Measurements from ENCODE around the gene STK17A.

The STK17A gene

DNA sequence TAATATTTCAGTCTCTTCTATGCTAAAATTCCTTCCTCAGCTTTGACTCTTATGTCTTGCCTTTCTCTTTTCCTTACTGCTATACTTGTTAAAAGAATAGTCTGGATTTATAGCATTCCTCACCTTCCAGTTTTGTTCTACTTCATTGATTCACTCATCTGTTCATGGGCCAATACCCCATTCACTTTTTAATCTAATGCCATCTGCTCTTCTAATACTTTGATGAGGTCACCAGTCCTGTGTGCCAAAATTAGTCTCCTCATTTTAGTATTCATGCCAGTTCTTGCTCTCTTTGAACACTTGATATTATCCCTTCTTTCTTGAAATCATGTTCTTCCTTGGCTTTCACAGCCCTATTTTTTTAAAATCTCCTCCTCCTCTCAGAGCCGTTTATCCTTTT lies 19.3 kb downstream of the STK17A start:
- no peak overlapping the region for H2AFZ ChIP-seq (ENCODE audit: low read length)
- no peak overlapping the region for H4K91ac ChIP-seq (ENCODE audit: low read depth, low read length, poor library complexity)
- H3K9ac ChIP-seq (ENCODE audit: low read depth, low read length, poor library complexity) = no peak overlapping the region
- no peak overlapping the region for H3K4me2 ChIP-seq (ENCODE audit: insufficient read depth, low read length, poor library complexity, severe bottlenecking)
- H2BK120ac ChIP-seq (ENCODE audit: low read depth, low read length) = no peak overlapping the region
- no peak overlapping the region for H3K4me3 ChIP-seq (ENCODE audit: low read length in 2 of 2)
- H3K18ac ChIP-seq (ENCODE audit: low read length) = no peak overlapping the region
- peaks cover 2 to 32% of the 10 kb centered on the region in 2 donors for H3K36me3 ChIP-seq (replicated peaks in 1 of 2; ENCODE audit: control insufficient read depth in 2 of 2, insufficient read depth in 2 of 2, low read length in 2 of 2)
- no peak overlapping the region for H2AK5ac ChIP-seq (ENCODE audit: low read depth, low read length)
- H3K9me3 ChIP-seq (replicated peaks in 1 of 2; ENCODE audit: control insufficient read depth in 2 of 2, insufficient read depth in 1 of 2, low read depth in 1 of 2, low read length in 2 of 2) = peaks cover 0 to 17% of the 10 kb centered on the region in 2 donors
- H3K4ac ChIP-seq (ENCODE audit: low read length) = no peak overlapping the region
- no peak overlapping the region for H2BK5ac ChIP-seq (ENCODE audit: low read length)
- H3K23ac ChIP-seq (ENCODE audit: low read depth, low read length, poor library complexity) = no peak overlapping the region
- no CpG with 5 or more reads among the region's 1 CpG for WGBS, 2 donors (ENCODE audit: extremely low coverage in 2 of 2, insufficient read length in 2 of 2, insufficient replicate concordance in 1 of 2)
- H3K14ac ChIP-seq (ENCODE audit: low read length) = no peak overlapping the region
- H3K79me1 ChIP-seq (ENCODE audit: low read depth, low read length) = no peaks in the 10 kb centered on the region
- H3K27me3 ChIP-seq (ENCODE audit: control insufficient read depth in 3 of 3, insufficient read depth in 3 of 3, low read depth in 1 of 3, low read length in 3 of 3) = no peaks in the 10 kb centered on the region
- DNase-seq (ENCODE audit: low spot score) = no peak
- H3K27ac ChIP-seq (replicated peaks; ENCODE audit: low read length) = no peak overlapping the region
- H2BK12ac ChIP-seq (ENCODE audit: low read length) = no peak overlapping the region
- H2BK15ac ChIP-seq (ENCODE audit: low read length) = no peak overlapping the region
- no peak overlapping the region for H4K8ac ChIP-seq (ENCODE audit: low read depth, low read length)
- H3K4me1 ChIP-seq (ENCODE audit: control insufficient read depth in 2 of 2, insufficient read depth in 1 of 2, low read depth in 1 of 2, low read length in 2 of 2) = peaks cover 0 to 4% of the 10 kb centered on the region in 2 donors

DNA sequence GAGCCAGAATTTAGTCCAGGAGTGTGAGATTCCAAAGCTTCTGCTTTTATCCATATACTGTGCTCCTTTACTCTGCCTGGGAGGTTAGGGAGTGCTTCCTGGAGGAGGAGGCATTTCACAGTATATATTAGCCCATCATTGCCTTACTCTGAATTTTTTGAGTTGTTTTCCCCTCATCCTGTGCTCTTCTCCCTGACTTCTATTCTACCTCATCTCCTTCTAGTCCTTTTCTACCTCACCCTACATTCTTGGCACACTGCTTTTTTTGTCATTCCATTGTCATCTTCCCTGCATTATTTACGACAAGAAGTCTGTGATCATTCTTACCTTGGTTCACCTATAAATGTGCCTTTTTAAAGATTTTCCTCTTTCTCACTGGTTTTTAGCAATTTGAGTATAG lies 21.3 kb downstream of the STK17A start:
- DNase-seq (ENCODE audit: low spot score) = no peak
- Histone ChIP-seq H3K27ac (replicated peaks; ENCODE audit: low read length) (no peak overlapping the region), H2AFZ (ENCODE audit: low read length) (no peak overlapping the region), H2BK12ac (ENCODE audit: low read length) (no peak overlapping the region), H3K36me3 (replicated peaks in 1 of 2; ENCODE audit: control insufficient read depth in 2 of 2, insufficient read depth in 2 of 2, low read length in 2 of 2) (peaks cover 4 to 24% of the 10 kb centered on the region in 2 donors), H3K79me1 (ENCODE audit: low read depth, low read length) (no peaks in the 10 kb centered on the region), H3K9me3 (replicated peaks in 1 of 2; ENCODE audit: control insufficient read depth in 2 of 2, insufficient read depth in 1 of 2, low read depth in 1 of 2, low read length in 2 of 2) (peaks cover 0 to 17% of the 10 kb centered on the region in 2 donors), H4K8ac (ENCODE audit: low read depth, low read length) (no peak overlapping the region), H2AK5ac (ENCODE audit: low read depth, low read length) (no peak overlapping the region), H3K4ac (ENCODE audit: low read length) (no peak overlapping the region), H3K27me3 (ENCODE audit: control insufficient read depth in 3 of 3, insufficient read depth in 3 of 3, low read depth in 1 of 3, low read length in 3 of 3) (no peaks in the 10 kb centered on the region), H3K9ac (ENCODE audit: low read depth, low read length, poor library complexity) (no peak overlapping the region), H3K4me3 (ENCODE audit: low read length in 2 of 2) (no peak overlapping the region), H2BK120ac (ENCODE audit: low read depth, low read length) (no peak overlapping the region), H3K4me1 (ENCODE audit: control insufficient read depth in 2 of 2, insufficient read depth in 1 of 2, low read depth in 1 of 2, low read length in 2 of 2) (peaks cover 0 to 4% of the 10 kb centered on the region in 2 donors), H3K4me2 (ENCODE audit: insufficient read depth, low read length, poor library complexity, severe bottlenecking) (no peak overlapping the region), H4K91ac (ENCODE audit: low read depth, low read length, poor library complexity) (no peak overlapping the region), H2BK5ac (ENCODE audit: low read length) (no peak overlapping the region), H3K18ac (ENCODE audit: low read length) (no peak overlapping the region), H2BK15ac (ENCODE audit: low read length) (no peak overlapping the region), H3K14ac (ENCODE audit: low read length) (no peak overlapping the region), H3K23ac (ENCODE audit: low read depth, low read length, poor library complexity) (no peak overlapping the region)
- WGBS, 2 donors (ENCODE audit: extremely low coverage in 2 of 2, insufficient read length in 2 of 2, insufficient replicate concordance in 1 of 2) = no CpG with 5 or more reads among the region's 1 CpG

DNA sequence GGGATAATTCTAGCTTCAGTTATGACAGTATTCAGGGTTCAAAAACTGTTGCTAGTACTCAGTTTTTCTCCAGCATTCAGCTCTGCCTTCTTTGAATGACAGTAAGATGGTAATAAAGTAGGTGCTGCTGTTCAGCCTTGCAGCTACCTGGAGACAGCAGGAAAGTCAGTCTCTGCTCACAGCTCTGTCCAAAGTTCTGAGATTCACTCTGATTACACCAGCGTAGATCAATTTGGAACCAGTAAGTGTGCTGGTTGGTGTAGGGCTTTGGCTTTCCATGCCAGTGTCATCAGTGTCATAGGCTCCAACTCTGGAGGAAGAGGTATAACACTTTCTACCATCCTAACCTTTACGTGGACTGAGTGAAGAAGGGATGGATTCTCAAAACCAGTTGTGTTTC lies 26.2 kb downstream of the STK17A start:
- H3K23ac ChIP-seq (ENCODE audit: low read depth, low read length, poor library complexity) = no peak overlapping the region
- H2AK5ac ChIP-seq (ENCODE audit: low read depth, low read length) = no peak overlapping the region
- H2AFZ ChIP-seq (ENCODE audit: low read length) = no peak overlapping the region
- H3K9me3 ChIP-seq (replicated peaks in 1 of 2; ENCODE audit: control insufficient read depth in 2 of 2, insufficient read depth in 1 of 2, low read depth in 1 of 2, low read length in 2 of 2) = peaks cover 0 to 17% of the 10 kb centered on the region in 2 donors
- no peak overlapping the region for H2BK12ac ChIP-seq (ENCODE audit: low read length)
- H3K14ac ChIP-seq (ENCODE audit: low read length) = no peak overlapping the region
- no peak overlapping the region for H3K9ac ChIP-seq (ENCODE audit: low read depth, low read length, poor library complexity)
- H3K18ac ChIP-seq (ENCODE audit: low read length) = no peak overlapping the region
- no peak overlapping the region for H3K4ac ChIP-seq (ENCODE audit: low read length)
- peaks cover 0 to 2% of the 10 kb centered on the region in 2 donors for H3K4me1 ChIP-seq (ENCODE audit: control insufficient read depth in 2 of 2, insufficient read depth in 1 of 2, low read depth in 1 of 2, low read length in 2 of 2)
- no peak overlapping the region for H4K8ac ChIP-seq (ENCODE audit: low read depth, low read length)
- no peak overlapping the region for H3K4me2 ChIP-seq (ENCODE audit: insufficient read depth, low read length, poor library complexity, severe bottlenecking)
- no peaks in the 10 kb centered on the region for H3K27me3 ChIP-seq (ENCODE audit: control insufficient read depth in 3 of 3, insufficient read depth in 3 of 3, low read depth in 1 of 3, low read length in 3 of 3)
- H2BK120ac ChIP-seq (ENCODE audit: low read depth, low read length) = no peak overlapping the region
- no peak overlapping the region for H2BK5ac ChIP-seq (ENCODE audit: low read length)
- no peak overlapping the region for H3K4me3 ChIP-seq (ENCODE audit: low read length in 2 of 2)
- H3K79me1 ChIP-seq (ENCODE audit: low read depth, low read length) = no peaks in the 10 kb centered on the region
- no peak overlapping the region for H4K91ac ChIP-seq (ENCODE audit: low read depth, low read length, poor library complexity)
- WGBS, 2 donors (ENCODE audit: extremely low coverage in 2 of 2, insufficient read length in 2 of 2, insufficient replicate concordance in 1 of 2) = no CpG with 5 or more reads among the region's 2 CpGs
- H3K36me3 ChIP-seq (replicated peaks in 1 of 2; ENCODE audit: control insufficient read depth in 2 of 2, insufficient read depth in 2 of 2, low read length in 2 of 2) = peaks cover 6 to 35% of the 10 kb centered on the region in 2 donors
- H2BK15ac ChIP-seq (ENCODE audit: low read length) = no peak overlapping the region
- H3K27ac ChIP-seq (replicated peaks; ENCODE audit: low read length) = no peak overlapping the region
- DNase-seq (ENCODE audit: low spot score) = no peak

DNA sequence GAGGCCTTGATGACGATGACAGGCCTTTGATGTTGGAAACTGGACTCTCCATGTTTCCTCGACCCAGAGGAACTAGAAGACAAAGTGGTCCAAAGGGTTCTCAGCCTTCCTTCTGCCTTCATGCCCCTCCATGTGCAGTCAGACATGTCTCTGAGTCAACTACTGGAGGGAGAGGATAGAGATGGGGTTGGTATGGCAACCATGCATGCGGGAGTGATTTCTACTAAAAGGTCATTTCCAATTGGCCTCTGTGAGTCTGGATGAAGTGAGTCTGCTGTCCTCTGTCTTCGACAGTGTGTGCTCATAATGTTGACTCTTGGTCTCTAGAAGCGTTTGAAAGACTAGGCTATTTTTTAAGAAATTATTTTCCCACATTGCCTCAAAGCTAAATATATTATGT lies 29.2 kb downstream of the STK17A start:
- Histone ChIP-seq H2BK120ac (ENCODE audit: low read depth, low read length) (no peak overlapping the region), H2AFZ (ENCODE audit: low read length) (no peak overlapping the region), H2BK5ac (ENCODE audit: low read length) (no peak overlapping the region), H4K8ac (ENCODE audit: low read depth, low read length) (no peak overlapping the region), H3K36me3 (replicated peaks in 1 of 2; ENCODE audit: control insufficient read depth in 2 of 2, insufficient read depth in 2 of 2, low read length in 2 of 2) (peaks cover 6 to 44% of the 10 kb centered on the region in 2 donors), H2BK12ac (ENCODE audit: low read length) (no peak overlapping the region), H3K4me1 (ENCODE audit: control insufficient read depth in 2 of 2, insufficient read depth in 1 of 2, low read depth in 1 of 2, low read length in 2 of 2) (peaks cover 0 to 2% of the 10 kb centered on the region in 2 donors), H3K4ac (ENCODE audit: low read length) (no peak overlapping the region), H3K14ac (ENCODE audit: low read length) (no peak overlapping the region), H3K79me1 (ENCODE audit: low read depth, low read length) (no peaks in the 10 kb centered on the region), H3K27ac (replicated peaks; ENCODE audit: low read length) (no peak overlapping the region), H2BK15ac (ENCODE audit: low read length) (no peak overlapping the region), H3K4me3 (ENCODE audit: low read length in 2 of 2) (no peak overlapping the region), H3K23ac (ENCODE audit: low read depth, low read length, poor library complexity) (no peak overlapping the region), H3K27me3 (ENCODE audit: control insufficient read depth in 3 of 3, insufficient read depth in 3 of 3, low read depth in 1 of 3, low read length in 3 of 3) (no peaks in the 10 kb centered on the region), H3K9me3 (replicated peaks in 1 of 2; ENCODE audit: control insufficient read depth in 2 of 2, insufficient read depth in 1 of 2, low read depth in 1 of 2, low read length in 2 of 2) (peaks cover 0 to 3% of the 10 kb centered on the region in 2 donors), H2AK5ac (ENCODE audit: low read depth, low read length) (no peak overlapping the region), H3K18ac (ENCODE audit: low read length) (no peak overlapping the region), H4K91ac (ENCODE audit: low read depth, low read length, poor library complexity) (no peak overlapping the region), H3K4me2 (ENCODE audit: insufficient read depth, low read length, poor library complexity, severe bottlenecking) (no peak overlapping the region), H3K9ac (ENCODE audit: low read depth, low read length, poor library complexity) (no peak overlapping the region)
- no peak for DNase-seq (ENCODE audit: low spot score)
- no CpG with 5 or more reads among the region's 5 CpGs for WGBS, 2 donors (ENCODE audit: extremely low coverage in 2 of 2, insufficient read length in 2 of 2, insufficient replicate concordance in 1 of 2)
